Transverse colon (tissue), 4 donors: ENCODE results near the gene TMEM130. TPM values are rescaled to one million over a fixed set of nuclear protein-coding genes. Genes with fewer than 3 reads are reported as not detected.

Source experiments
- DNase-seq: peaks from one replicate; pipeline ENCODE4 v3.0.0-alpha.2; 2019
- H3K27ac ChIP-seq, 4 donors: fragments of 200-600 bp; sonication (generic); 2 replicates each; pipeline ENCODE4 v1.5.1; 2016 to 2018; ENCODE audit warnings: inconsistent platforms in 4 of 4
- H3K27me3 ChIP-seq: fragments of 200-600 bp; sonication (generic); 2 replicates; pipeline ENCODE4 v1.5.1; 2017; ENCODE audit warnings: inconsistent platforms
- H3K36me3 ChIP-seq, 4 donors: fragments of 200-600 bp; sonication (generic); 2 replicates each; pipeline ENCODE4 v1.5.1; 2017 to 2019; ENCODE audit warnings: inconsistent platforms in 4 of 4
- H3K4me1 ChIP-seq, 4 donors: fragments of 200-600 bp; sonication (generic); 2 replicates each; pipeline ENCODE4 v1.5.1; 2017 to 2020; ENCODE audit warnings: inconsistent platforms in 4 of 4
- H3K4me3 ChIP-seq, 4 donors: fragments of 200-600 bp; sonication (generic); 1 replicate in 1 of 4; 2 replicates in 3 of 4; pipeline versions ENCODE4 v1.5.1 to v1.6.1; 2017 to 2019; ENCODE audit warnings: inconsistent platforms in 4 of 4
- H3K9me3 ChIP-seq, 2 donors: fragments of 200-600 bp; sonication (generic); 2 replicates each; pipeline ENCODE4 v1.5.1; 2017 to 2019; ENCODE audit warnings: inconsistent platforms in 2 of 2
- CTCF ChIP-seq, 5 experiments: fragments of 200-600 bp in 3 of 5; fragments of 450-650 bp in 2 of 5; sonication (generic) in 3 of 5; IDR thresholded peaks; 1 replicate in 2 of 5; 2 replicates in 3 of 5; pipeline ENCODE4 v1.5.1; 2016 to 2017; ENCODE audit warnings: antibody characterized with exemption in 5 of 5, inconsistent platforms in 3 of 5, mild to moderate bottlenecking in 2 of 5, moderate library complexity in 1 of 5
- EP300 ChIP-seq: sonication (generic); formaldehyde crosslinking; IDR thresholded peaks from one replicate; pipeline ENCODE4 v1.6.1; 2017; ENCODE audit warnings: antibody characterized with exemption, low read depth
- POLR2A ChIP-seq: fragments of 450-650 bp; IDR thresholded peaks from one replicate; pipeline ENCODE4 v1.6.1; 2016; ENCODE audit warnings: antibody characterized with exemption, mild to moderate bottlenecking, moderate library complexity
- POLR2AphosphoS5 ChIP-seq, 3 donors: sonication (generic); formaldehyde crosslinking; IDR thresholded peaks; one replicate each; pipeline ENCODE4 v1.6.1; 2016; ENCODE audit warnings: antibody characterized with exemption in 3 of 3
- WGBS, 2 donors: methylation state at CpG; one replicate each; pipeline ENCODE4 v1.1.5; 2018; ENCODE audit warnings: low coverage in 1 of 2; 5-methylcytosine and 5-hydroxymethylcytosine counted together
- in situ Hi-C, 4 donors: fragments of 200-750 bp; cut with MboI; loops; one replicate each; pipeline versions ENCODE4 v1.15.0 to v1.15.1; 2017; ENCODE audit warnings: low sequenced_read_pairs in 3 of 4, low pct_ligation_motif_present in 1 of 4, low pct_unique_long_range_greater_than_20kb in 1 of 4
- intact Hi-C: fragments of 100-400 bp; cut with DNase I; formaldehyde crosslinking; loops from one replicate; pipeline ENCODE4 v1.15.1; 2023; ENCODE audit warnings: low total_unique reads
- total RNA-seq, 4 donors: library from RNA; depleted of rRNA; stranded (reverse); fragments of >200 nt; gene quantifications; one replicate each; pipeline ENCODE4 v1.1.0, GENCODE V29; 2016

The TMEM130 gene
- total RNA-seq, 4 donors from 2014 or later = 0.14 to 1.5 (median 1.1) TPM; not detected in 1

GRCh38 chr7:98841179-98841997 is 28.4 kb downstream of the TMEM130 start:
- TF ChIP-seq CTCF (IDR thresholded peaks at IDR 0.05) (peak; percentile 89 to 96 (median 96)), POLR2A (no peak), EP300 (no peak), POLR2AphosphoS5 (IDR thresholded peaks at IDR 0.05) (no peak)
- peak; percentile 56 for DNase-seq
- in situ Hi-C loops (loop anchor here (5.0 kb wide), 3 partner anchors 404 to 414 kb away; no protein-coding TSS in a partner anchor), intact Hi-C loops (loop anchor here (1.0 kb wide), 1 partner anchor 409 kb away; no protein-coding TSS in a partner anchor)
- WGBS, 2 donors = 39 to 46% methylated on average over 7 to 11 of the region's 11 CpGs
- no peak overlapping the region for H3K4me3 ChIP-seq
- H3K4me1 ChIP-seq = no peaks in the 10 kb centered on the region
- H3K27me3 ChIP-seq = peaks cover 8% of the 10 kb centered on the region
- no peaks in the 10 kb centered on the region for H3K9me3 ChIP-seq
- no peaks in the 10 kb centered on the region for H3K36me3 ChIP-seq
- no peak overlapping the region for H3K27ac ChIP-seq

GRCh38 chr7:98840722-98841121 is 29.1 kb downstream of the TMEM130 start:
- H3K4me3 ChIP-seq = no peak overlapping the region
- H3K36me3 ChIP-seq = no peaks in the 10 kb centered on the region
- peaks cover 12% of the 10 kb centered on the region for H3K27me3 ChIP-seq
- intact Hi-C loops (loop anchor here (1.0 kb wide), 1 partner anchor 408 kb away; no protein-coding TSS in a partner anchor), in situ Hi-C loops (loop anchor here (5.0 kb wide), 3 partner anchors 403 to 413 kb away; no protein-coding TSS in a partner anchor)
- no peak overlapping the region for H3K27ac ChIP-seq
- no peaks in the 10 kb centered on the region for H3K4me1 ChIP-seq
- no peaks in the 10 kb centered on the region for H3K9me3 ChIP-seq
- no peak for TF ChIP-seq CTCF (IDR thresholded peaks at IDR 0.05)
- no peak for TF ChIP-seq POLR2AphosphoS5 (IDR thresholded peaks at IDR 0.05)
- TF ChIP-seq POLR2A = no peak
- TF ChIP-seq EP300 = no peak
- 47 to 54% methylated on average over 3 to 4 of the region's 4 CpGs for WGBS, 2 donors
- no peak for DNase-seq

- Histone ChIP-seq H3K27me3 (peaks cover 15% of the 10 kb centered on the region), H3K27ac (no peak overlapping the region), H3K4me1 (no peaks in the 10 kb centered on the region), H3K9me3 (no peaks in the 10 kb centered on the region), H3K36me3 (no peaks in the 10 kb centered on the region), H3K4me3 (no peak overlapping the region)
- WGBS, 2 donors = 70% methylated on average over 2 to 11 of the region's 11 CpGs
- in situ Hi-C loops (loop anchor here (5.0 kb wide), 3 partner anchors 403 to 413 kb away; no protein-coding TSS in a partner anchor), intact Hi-C loops (no loop called here)
- DNase-seq = no peak
- TF ChIP-seq POLR2A (no peak), CTCF (IDR thresholded peaks at IDR 0.05) (no peak), POLR2AphosphoS5 (IDR thresholded peaks at IDR 0.05) (no peak), EP300 (no peak)
Measured at GRCh38 chr7:98840096-98840495, 29.7 kb downstream of the TMEM130 start.

GRCh38 chr7:98837630-98837972 is 32.2 kb downstream of the TMEM130 start:
- no peak for TF ChIP-seq POLR2A
- TF ChIP-seq CTCF (IDR thresholded peaks at IDR 0.05) = no peak
- no peak for TF ChIP-seq EP300
- no peak for TF ChIP-seq POLR2AphosphoS5 (IDR thresholded peaks at IDR 0.05)
- intact Hi-C loops (no loop called here), in situ Hi-C loops (no loop called here)
- Histone ChIP-seq H3K4me1 (no peaks in the 10 kb centered on the region), H3K9me3 (no peaks in the 10 kb centered on the region), H3K4me3 (no peak overlapping the region), H3K36me3 (no peaks in the 10 kb centered on the region), H3K27me3 (peaks cover 15% of the 10 kb centered on the region), H3K27ac (no peak overlapping the region)
- 64 to 74% methylated on average over 5 of the region's 5 CpGs for WGBS, 2 donors
- DNase-seq = no peak
